Measurements from ENCODE around the gene PTPRB.

Gene PTPRB

GRCh38 chr12:70635755-70636154 is 1.5 kb downstream of the PTPRB start:
- Histone ChIP-seq H2AFZ (ENCODE audit: low read depth, low read length) (no peak overlapping the region), H3K4me1 (ENCODE audit: insufficient read depth, low read length) (no peaks in the 10 kb centered on the region), H3K9me3 (ENCODE audit: low read length) (no peaks in the 10 kb centered on the region), H3K36me3 (ENCODE audit: insufficient read depth, low read length) (no peaks in the 10 kb centered on the region), H3K4me3 (ENCODE audit: low read length) (no peak overlapping the region), H3K27me3 (ENCODE audit: insufficient read depth, low read length) (no peaks in the 10 kb centered on the region)

GRCh38 chr12:70628701-70629480 is 8.3 kb downstream of the PTPRB start:
- Histone ChIP-seq H2AFZ (ENCODE audit: low read depth, low read length) (no peak overlapping the region), H3K9me3 (ENCODE audit: low read length) (no peaks in the 10 kb centered on the region), H3K4me3 (ENCODE audit: low read length) (no peak overlapping the region), H3K36me3 (ENCODE audit: insufficient read depth, low read length) (no peaks in the 10 kb centered on the region), H3K4me1 (ENCODE audit: insufficient read depth, low read length) (no peaks in the 10 kb centered on the region), H3K27me3 (ENCODE audit: insufficient read depth, low read length) (no peaks in the 10 kb centered on the region)

DNA sequence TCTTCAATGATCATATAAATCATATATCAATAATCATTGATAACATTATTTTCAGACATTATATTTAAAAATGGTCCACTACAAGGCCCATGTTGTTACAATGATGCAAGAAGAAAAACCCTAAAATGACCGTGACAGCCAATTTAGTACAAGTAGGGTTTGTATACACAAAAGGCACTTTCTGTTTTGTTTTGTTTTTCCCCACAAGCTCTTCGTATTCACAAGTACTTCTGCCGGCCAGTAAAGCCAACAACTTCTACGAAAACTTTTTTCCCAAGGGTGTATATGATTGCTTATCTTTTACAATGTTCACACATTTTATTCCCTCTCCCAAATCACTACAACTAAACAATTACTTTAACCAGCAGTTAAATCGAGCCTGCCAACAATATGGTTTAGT is 9.6 kb downstream of the PTPRB start:
- H3K9me3 ChIP-seq (ENCODE audit: low read length): no peaks in the 10 kb centered on the region
- H3K36me3 ChIP-seq (ENCODE audit: insufficient read depth, low read length): no peaks in the 10 kb centered on the region
- H3K4me1 ChIP-seq (ENCODE audit: insufficient read depth, low read length): no peaks in the 10 kb centered on the region
- no peak overlapping the region for H2AFZ ChIP-seq (ENCODE audit: low read depth, low read length)
- H3K4me3 ChIP-seq (ENCODE audit: low read length): no peak overlapping the region
- no peaks in the 10 kb centered on the region for H3K27me3 ChIP-seq (ENCODE audit: insufficient read depth, low read length)

GRCh38 chr12:70626180-70626579 is 11.0 kb downstream of the PTPRB start:
- Histone ChIP-seq H3K4me1 (ENCODE audit: insufficient read depth, low read length) (no peaks in the 10 kb centered on the region), H3K36me3 (ENCODE audit: insufficient read depth, low read length) (no peaks in the 10 kb centered on the region), H3K9me3 (ENCODE audit: low read length) (no peaks in the 10 kb centered on the region), H3K4me3 (ENCODE audit: low read length) (no peak overlapping the region), H2AFZ (ENCODE audit: low read depth, low read length) (no peak overlapping the region), H3K27me3 (ENCODE audit: insufficient read depth, low read length) (no peaks in the 10 kb centered on the region)

- Histone ChIP-seq H3K4me1 (ENCODE audit: insufficient read depth, low read length) (peaks cover 11% of the 10 kb centered on the region), H3K36me3 (ENCODE audit: insufficient read depth, low read length) (no peaks in the 10 kb centered on the region), H3K9me3 (ENCODE audit: low read length) (no peaks in the 10 kb centered on the region), H3K27me3 (ENCODE audit: insufficient read depth, low read length) (no peaks in the 10 kb centered on the region), H3K4me3 (ENCODE audit: low read length) (no peak overlapping the region), H2AFZ (ENCODE audit: low read depth, low read length) (no peak overlapping the region)
These were observed 17.6 kb downstream of the PTPRB start for GRCh38 chr12:70619471-70620152.

GRCh38 chr12:70618371-70618770 is 18.9 kb downstream of the PTPRB start:
- H3K27me3 ChIP-seq (ENCODE audit: insufficient read depth, low read length): no peaks in the 10 kb centered on the region
- no peak overlapping the region for H3K4me3 ChIP-seq (ENCODE audit: low read length)
- H3K4me1 ChIP-seq (ENCODE audit: insufficient read depth, low read length): peaks cover 11% of the 10 kb centered on the region
- no peaks in the 10 kb centered on the region for H3K9me3 ChIP-seq (ENCODE audit: low read length)
- H3K36me3 ChIP-seq (ENCODE audit: insufficient read depth, low read length): no peaks in the 10 kb centered on the region
- H2AFZ ChIP-seq (ENCODE audit: low read depth, low read length): no peak overlapping the region

GRCh38 chr12:70617450-70617849 is 19.8 kb downstream of the PTPRB start:
- Histone ChIP-seq H3K27me3 (ENCODE audit: insufficient read depth, low read length) (no peaks in the 10 kb centered on the region), H3K36me3 (ENCODE audit: insufficient read depth, low read length) (no peaks in the 10 kb centered on the region), H2AFZ (ENCODE audit: low read depth, low read length) (no peak overlapping the region), H3K4me3 (ENCODE audit: low read length) (no peak overlapping the region), H3K9me3 (ENCODE audit: low read length) (no peaks in the 10 kb centered on the region), H3K4me1 (ENCODE audit: insufficient read depth, low read length) (peaks cover 11% of the 10 kb centered on the region)

- H3K4me1 ChIP-seq (ENCODE audit: insufficient read depth, low read length): peaks cover 11% of the 10 kb centered on the region
- no peak overlapping the region for H3K4me3 ChIP-seq (ENCODE audit: low read length)
- H3K27me3 ChIP-seq (ENCODE audit: insufficient read depth, low read length): peaks cover 3% of the 10 kb centered on the region
- no peaks in the 10 kb centered on the region for H3K9me3 ChIP-seq (ENCODE audit: low read length)
- H2AFZ ChIP-seq (ENCODE audit: low read depth, low read length): no peak overlapping the region
- no peaks in the 10 kb centered on the region for H3K36me3 ChIP-seq (ENCODE audit: insufficient read depth, low read length)
These were observed 21.9 kb downstream of the PTPRB start for GRCh38 chr12:70615174-70615866.

GRCh38 chr12:70609739-70610491 is 27.3 kb downstream of the PTPRB start:
- H2AFZ ChIP-seq (ENCODE audit: low read depth, low read length): peak overlapping the region; percentile 96
- H3K9me3 ChIP-seq (ENCODE audit: low read length): no peaks in the 10 kb centered on the region
- H3K4me1 ChIP-seq (ENCODE audit: insufficient read depth, low read length): peaks cover 11% of the 10 kb centered on the region
- H3K27me3 ChIP-seq (ENCODE audit: insufficient read depth, low read length): peaks cover 11% of the 10 kb centered on the region
- peak overlapping the region; percentile 54 for H3K4me3 ChIP-seq (ENCODE audit: low read length)
- H3K36me3 ChIP-seq (ENCODE audit: insufficient read depth, low read length): no peaks in the 10 kb centered on the region

- H3K4me1 ChIP-seq (ENCODE audit: insufficient read depth, low read length): peaks cover 11% of the 10 kb centered on the region
- no peaks in the 10 kb centered on the region for H3K36me3 ChIP-seq (ENCODE audit: insufficient read depth, low read length)
- peaks cover 11% of the 10 kb centered on the region for H3K27me3 ChIP-seq (ENCODE audit: insufficient read depth, low read length)
- peak overlapping the region; percentile 96 for H2AFZ ChIP-seq (ENCODE audit: low read depth, low read length)
- H3K4me3 ChIP-seq (ENCODE audit: low read length): peak overlapping the region; percentile 54
- no peaks in the 10 kb centered on the region for H3K9me3 ChIP-seq (ENCODE audit: low read length)
These were observed 28.0 kb downstream of the PTPRB start for GRCh38 chr12:70609203-70609602.

DNA sequence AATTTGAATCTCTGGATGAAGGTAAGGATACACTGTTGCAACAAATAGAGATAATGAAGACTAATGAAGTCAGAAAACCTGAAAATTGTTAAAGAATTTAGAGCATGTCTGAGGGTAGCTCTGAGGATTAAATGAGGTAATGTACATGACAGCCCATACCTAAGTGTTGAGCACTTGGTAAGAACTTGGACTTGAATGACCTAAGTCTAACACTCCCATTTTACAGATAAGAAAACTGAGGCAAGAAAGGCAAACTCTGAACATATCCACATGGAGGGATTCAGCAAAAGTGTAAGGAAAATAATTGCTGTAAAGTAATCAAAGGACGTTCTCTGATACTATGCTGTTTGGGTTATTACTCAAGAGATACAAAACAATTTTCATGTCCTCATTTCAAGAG is 29.0 kb downstream of the PTPRB start:
- Histone ChIP-seq H2AFZ (ENCODE audit: low read depth, low read length) (no peak overlapping the region), H3K27me3 (ENCODE audit: insufficient read depth, low read length) (peaks cover 11% of the 10 kb centered on the region), H3K9me3 (ENCODE audit: low read length) (no peaks in the 10 kb centered on the region), H3K4me3 (ENCODE audit: low read length) (no peak overlapping the region), H3K36me3 (ENCODE audit: insufficient read depth, low read length) (no peaks in the 10 kb centered on the region), H3K4me1 (ENCODE audit: insufficient read depth, low read length) (peaks cover 11% of the 10 kb centered on the region)

- H3K9me3 ChIP-seq (ENCODE audit: low read length): no peaks in the 10 kb centered on the region
- no peaks in the 10 kb centered on the region for H3K36me3 ChIP-seq (ENCODE audit: insufficient read depth, low read length)
- no peak overlapping the region for H3K4me3 ChIP-seq (ENCODE audit: low read length)
- peaks cover 11% of the 10 kb centered on the region for H3K27me3 ChIP-seq (ENCODE audit: insufficient read depth, low read length)
- H2AFZ ChIP-seq (ENCODE audit: low read depth, low read length): no peak overlapping the region
- peaks cover 11% of the 10 kb centered on the region for H3K4me1 ChIP-seq (ENCODE audit: insufficient read depth, low read length)
These were observed 30.1 kb downstream of the PTPRB start for GRCh38 chr12:70607107-70607506.

DNA sequence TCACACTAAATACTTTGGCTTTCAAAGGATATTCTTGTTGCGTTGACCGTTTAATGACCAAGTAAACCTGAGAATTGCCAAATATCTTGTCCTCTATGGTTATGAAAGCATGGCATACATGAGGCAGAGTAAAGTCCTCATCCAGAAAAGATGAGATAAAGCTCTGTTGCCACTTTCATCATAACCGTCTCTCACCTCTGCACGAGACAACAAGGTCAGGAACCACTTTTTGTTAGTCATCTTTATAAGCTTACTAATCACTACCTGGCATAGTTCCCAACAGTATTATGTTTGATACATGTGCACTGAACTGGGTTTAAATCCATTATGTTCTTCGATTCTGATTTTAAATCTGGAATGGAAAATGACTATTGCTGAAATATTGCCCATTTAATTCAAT is 31.3 kb downstream of the PTPRB start:
- Histone ChIP-seq H2AFZ (ENCODE audit: low read depth, low read length) (no peak overlapping the region), H3K9me3 (ENCODE audit: low read length) (no peaks in the 10 kb centered on the region), H3K27me3 (ENCODE audit: insufficient read depth, low read length) (peaks cover 9% of the 10 kb centered on the region), H3K4me1 (ENCODE audit: insufficient read depth, low read length) (peaks cover 11% of the 10 kb centered on the region), H3K36me3 (ENCODE audit: insufficient read depth, low read length) (no peaks in the 10 kb centered on the region), H3K4me3 (ENCODE audit: low read length) (no peak overlapping the region)
